OCI-M1 (cell line): ENCODE data around the gene FBLN1.
"Not testable (repeated sequence)": the region's sequence is repeated elsewhere in the genome, so short reads cannot be mapped to it uniquely, and the experiment has no call there.

Source experiments
- DNase-seq: peaks from one replicate; lab custom pipeline; 2025; lab: John Stamatoyannopoulos, UW

The FBLN1 gene

GRCh38 chr22:45477366-45478107, 25.1 kb upstream of the FBLN1 start:
- no peak for DNase-seq

- no peak for DNase-seq
Measured at GRCh38 chr22:45478108-45478771, 24.4 kb upstream of the FBLN1 start.

- DNase-seq, result no peak
Measured at GRCh38 chr22:45480717-45481116, 22.0 kb upstream of the FBLN1 start.

GRCh38 chr22:45481661-45482060, 21.0 kb upstream of the FBLN1 start:
- DNase-seq, result no peak

- no peak for DNase-seq
Measured at GRCh38 chr22:45482169-45482568, 20.5 kb upstream of the FBLN1 start.

GRCh38 chr22:45483319-45483718, 19.4 kb upstream of the FBLN1 start:
- DNase-seq, result no peak

- DNase-seq, result no peak
Measured at GRCh38 chr22:45483918-45484499, 18.7 kb upstream of the FBLN1 start.

- DNase-seq, result no peak
Measured at GRCh38 chr22:45484742-45485141, 17.9 kb upstream of the FBLN1 start.

GRCh38 chr22:45485261-45485660, 17.4 kb upstream of the FBLN1 start:
- DNase-seq, result no peak

GRCh38 chr22:45488764-45489370, 13.8 kb upstream of the FBLN1 start:
- no peak for DNase-seq

- DNase-seq, result no peak
Measured at GRCh38 chr22:45490836-45491235, 11.8 kb upstream of the FBLN1 start.

- DNase-seq, result no peak
Measured at GRCh38 chr22:45491841-45492240, 10.8 kb upstream of the FBLN1 start.

- DNase-seq, result no peak
Measured at GRCh38 chr22:45493286-45493771, 9.4 kb upstream of the FBLN1 start.

- DNase-seq, result not testable (repeated sequence)
Measured at GRCh38 chr22:45494306-45494705, 8.4 kb upstream of the FBLN1 start.

GRCh38 chr22:45495616-45496015, 7.1 kb upstream of the FBLN1 start:
- DNase-seq, result not testable (repeated sequence)

- DNase-seq, result no peak
Measured at GRCh38 chr22:45496451-45496941, 6.2 kb upstream of the FBLN1 start.

GRCh38 chr22:45497351-45498145, 5.1 kb upstream of the FBLN1 start:
- no peak for DNase-seq

GRCh38 chr22:45499746-45500145, 2.9 kb upstream of the FBLN1 start:
- DNase-seq, result no peak

- no peak for DNase-seq
Measured at GRCh38 chr22:45503050-45503815, 550 bp downstream of the FBLN1 start.

- no peak for DNase-seq
Measured at GRCh38 chr22:45503816-45504372, 1.2 kb downstream of the FBLN1 start.
